Ectodermal cell (in vitro differentiated cells): ENCODE results near the gene AMY1A. TPM values are rescaled to one million over a fixed set of nuclear protein-coding genes. Genes with fewer than 3 reads are reported as not detected.
"Not testable (repeated sequence)": the region's sequence is repeated elsewhere in the genome, so short reads cannot be mapped to it uniquely, and the experiment has no call there.

Experiments
- H3K27ac ChIP-seq: 2 replicates; pipeline ENCODE4 v1.7.0; 2013; ENCODE audit warnings: mild to moderate bottlenecking, low read depth, low read length; ENCODE audit not compliant: insufficient read depth, poor library complexity, severe bottlenecking
- H3K27me3 ChIP-seq: 2 replicates; pipeline ENCODE4 v1.7.0; 2013; ENCODE audit warnings: mild to moderate bottlenecking, low read length; ENCODE audit not compliant: insufficient read depth, control insufficient read depth, poor library complexity, severe bottlenecking
- H3K36me3 ChIP-seq: one replicate; pipeline ENCODE4 v1.7.0; 2013; ENCODE audit warnings: low read length; ENCODE audit not compliant: control insufficient read depth, insufficient read depth
- H3K4me1 ChIP-seq: one replicate; pipeline ENCODE4 v1.7.0; 2013; ENCODE audit warnings: low read length; ENCODE audit not compliant: control insufficient read depth, insufficient read depth
- H3K4me3 ChIP-seq: 2 replicates; pipeline ENCODE4 v1.7.0; 2013; ENCODE audit warnings: low read depth, low read length, control low read depth; ENCODE audit not compliant: insufficient read depth
- H3K9me3 ChIP-seq: 2 replicates; pipeline ENCODE4 v1.7.0; 2013; ENCODE audit warnings: mild to moderate bottlenecking, low read length, moderate library complexity; ENCODE audit not compliant: control insufficient read depth
- WGBS, 2 experiments: methylation state at CpG; one replicate each; pipeline ENCODE4 v1.1.7; 2013; ENCODE audit warnings: missing lambda C conversion rate in 2 of 2; 5-methylcytosine and 5-hydroxymethylcytosine counted together
- polyA plus RNA-seq, 4 experiments: library from polyadenylated mRNA; stranded (reverse); fragments of 50-300 nt; gene quantifications; one replicate each; pipeline ENCODE4 v1.2.3, GENCODE V29; 2013

The AMY1A gene
- not detected for polyA plus RNA-seq (2013, experiment 1 of 4)
- not detected for polyA plus RNA-seq (2013, experiment 2 of 4)
- polyA plus RNA-seq (2013, experiment 3 of 4): not detected
- polyA plus RNA-seq (2013, experiment 4 of 4): not detected

GRCh38 chr1:103655460-103655859 is at the start of gene AMY1A:
Gene AMY1A, plus strand, starts transcription at chr1:103655760. Its CDS starts 571 bp downstream, at chr1:103656331.
- not testable (repeated sequence) for H3K4me3 ChIP-seq, H3K27ac ChIP-seq, H3K36me3 ChIP-seq, H3K4me1 ChIP-seq, H3K9me3 ChIP-seq, H3K27me3 ChIP-seq
- no CpG with 5 or more reads among the region's 5 CpGs for WGBS, 2 experiments

GRCh38 chr1:103616362-103616761 is 39.2 kb upstream of the AMY1A start:
- 83 to 100% methylated on average over 2 of the region's 2 CpGs for WGBS, 2 experiments
- no peak overlapping the region for H3K4me3 ChIP-seq
- H3K27me3 ChIP-seq: no peaks in the 10 kb centered on the region
- no peaks in the 10 kb centered on the region for H3K4me1 ChIP-seq
- no peaks in the 10 kb centered on the region for H3K36me3 ChIP-seq
- no peak overlapping the region for H3K27ac ChIP-seq
- H3K9me3 ChIP-seq: no peaks in the 10 kb centered on the region

- WGBS, 2 experiments: 100% methylated on average over 1 of the region's 3 CpGs
Observed at GRCh38 chr1:103616994-103617477, 38.5 kb upstream of the AMY1A start, which contains the start of gene AMY2A. Gene AMY2A, plus strand, starts transcription at chr1:103617427. Its CDS starts 14 bp downstream, at chr1:103617441.

GRCh38 chr1:103627436-103627835 is 28.1 kb upstream of the AMY1A start:
- H3K4me3 ChIP-seq, H3K27ac ChIP-seq, H3K27me3 ChIP-seq, H3K4me1 ChIP-seq, H3K36me3 ChIP-seq, H3K9me3 ChIP-seq: not testable (repeated sequence)
- 96 to 100% methylated on average over 3 of the region's 4 CpGs for WGBS, 2 experiments

More at GRCh38 chr1:103616994-103617477, 38.5 kb upstream of the AMY1A start, which contains the start of gene AMY2A:
- not testable (repeated sequence) for H3K4me3 ChIP-seq, H3K4me1 ChIP-seq, H3K36me3 ChIP-seq, H3K27ac ChIP-seq, H3K27me3 ChIP-seq, H3K9me3 ChIP-seq

- not testable (repeated sequence) for H3K36me3 ChIP-seq, H3K4me3 ChIP-seq, H3K27ac ChIP-seq, H3K9me3 ChIP-seq, H3K27me3 ChIP-seq, H3K4me1 ChIP-seq
- WGBS, 2 experiments: no CpG with 5 or more reads among the region's 3 CpGs
Observed at GRCh38 chr1:103641194-103641593, 14.4 kb upstream of the AMY1A start.

GRCh38 chr1:103643908-103644307 is 11.7 kb upstream of the AMY1A start:
- WGBS, 2 experiments: no CpG with 5 or more reads among the region's 3 CpGs
- not testable (repeated sequence) for H3K27me3 ChIP-seq

GRCh38 chr1:103650305-103650704 is 5.3 kb upstream of the AMY1A start:
- WGBS, 2 experiments: no CpG with 5 or more reads among the region's 3 CpGs
- H3K27me3 ChIP-seq: not testable (repeated sequence)

More at GRCh38 chr1:103643908-103644307, 11.7 kb upstream of the AMY1A start:
- H3K36me3 ChIP-seq, H3K4me3 ChIP-seq, H3K9me3 ChIP-seq, H3K27ac ChIP-seq, H3K4me1 ChIP-seq: not testable (repeated sequence)

GRCh38 chr1:103650889-103651288 is 4.7 kb upstream of the AMY1A start:
- not testable (repeated sequence) for H3K9me3 ChIP-seq, H3K27me3 ChIP-seq, H3K27ac ChIP-seq, H3K4me3 ChIP-seq, H3K36me3 ChIP-seq, H3K4me1 ChIP-seq
- no CpG with 5 or more reads among the region's 4 CpGs for WGBS, 2 experiments

More at GRCh38 chr1:103650305-103650704, 5.3 kb upstream of the AMY1A start:
- H3K4me3 ChIP-seq, H3K9me3 ChIP-seq, H3K27ac ChIP-seq, H3K4me1 ChIP-seq, H3K36me3 ChIP-seq: not testable (repeated sequence)

GRCh38 chr1:103654133-103654532 is 1.4 kb upstream of the AMY1A start:
- H3K36me3 ChIP-seq, H3K9me3 ChIP-seq, H3K27ac ChIP-seq, H3K27me3 ChIP-seq, H3K4me1 ChIP-seq, H3K4me3 ChIP-seq: not testable (repeated sequence)
- no CpG with 5 or more reads among the region's 6 CpGs for WGBS, 2 experiments

GRCh38 chr1:103676335-103676734 is 20.8 kb downstream of the AMY1A start:
- H3K4me1 ChIP-seq, H3K4me3 ChIP-seq, H3K9me3 ChIP-seq, H3K27me3 ChIP-seq, H3K27ac ChIP-seq, H3K36me3 ChIP-seq: not testable (repeated sequence)
- no CpG with 5 or more reads among the region's 3 CpGs for WGBS, 2 experiments

- not testable (repeated sequence) for H3K9me3 ChIP-seq, H3K4me1 ChIP-seq, H3K4me3 ChIP-seq, H3K27ac ChIP-seq, H3K27me3 ChIP-seq, H3K36me3 ChIP-seq
- WGBS, 2 experiments: no CpG with 5 or more reads among the region's 5 CpGs
Observed at GRCh38 chr1:103696110-103696509, 40.5 kb downstream of the AMY1A start, which contains the start of gene AMY1B. Gene AMY1B, minus strand, starts transcription at chr1:103696210. Its CDS starts 571 bp downstream, at chr1:103695639.
